Erythroblast (primary cell): ENCODE data around the gene CDC42EP4.
"Not testable (repeated sequence)": the region's sequence is repeated elsewhere in the genome, so short reads cannot be mapped to it uniquely, and the experiment has no call there.

ENCODE experiments used
- DNase-seq, 2 experiments: peaks; one replicate each; lab custom pipeline; 2025; lab: John Stamatoyannopoulos, UW
- GATA1 ChIP-seq: IDR thresholded peaks from 2 replicates; pipeline ENCODE4 v1.6.1; 2011; ENCODE audit warnings: low read depth, mild to moderate bottlenecking, control low read depth, low read length, moderate library complexity
- POLR2A ChIP-seq: IDR thresholded peaks from 2 replicates; pipeline ENCODE4 v1.6.1; 2011; ENCODE audit warnings: mild to moderate bottlenecking, low read length

CDC42EP4 gene

DNA sequence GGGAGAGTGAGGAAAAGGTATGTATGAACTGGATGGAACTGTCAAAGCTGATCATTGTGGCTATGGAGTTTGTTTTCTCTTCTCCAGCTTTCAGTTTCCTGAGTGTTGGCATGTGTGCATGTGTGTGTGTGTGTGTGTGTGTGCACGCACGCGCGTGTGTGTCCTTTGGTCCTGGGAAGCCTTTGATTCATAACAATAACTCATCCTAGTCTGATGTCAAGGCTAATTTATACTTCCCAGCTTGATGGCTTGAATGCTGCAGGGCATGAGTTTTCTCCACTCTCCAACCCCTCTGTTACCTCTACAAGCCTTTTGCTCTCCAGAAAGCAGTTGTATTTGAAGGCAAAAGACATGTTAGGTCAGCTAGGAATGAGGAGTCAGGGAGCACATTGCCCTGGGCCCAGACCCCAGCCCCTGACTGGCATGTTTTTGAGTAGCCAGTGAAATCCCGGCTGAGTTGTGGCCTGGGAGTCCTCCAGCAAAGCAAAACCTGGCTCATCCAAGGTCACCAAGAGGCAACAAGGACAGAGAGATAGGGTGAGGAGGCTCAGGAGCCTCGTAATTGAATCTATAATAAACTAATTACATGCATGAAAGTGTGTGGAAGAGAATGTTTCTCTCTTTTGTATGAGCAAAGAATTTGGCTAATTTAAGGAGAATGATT is 8.9 kb upstream of the CDC42EP4 start:
- no peak for TF ChIP-seq POLR2A
- no peak for TF ChIP-seq GATA1

DNA sequence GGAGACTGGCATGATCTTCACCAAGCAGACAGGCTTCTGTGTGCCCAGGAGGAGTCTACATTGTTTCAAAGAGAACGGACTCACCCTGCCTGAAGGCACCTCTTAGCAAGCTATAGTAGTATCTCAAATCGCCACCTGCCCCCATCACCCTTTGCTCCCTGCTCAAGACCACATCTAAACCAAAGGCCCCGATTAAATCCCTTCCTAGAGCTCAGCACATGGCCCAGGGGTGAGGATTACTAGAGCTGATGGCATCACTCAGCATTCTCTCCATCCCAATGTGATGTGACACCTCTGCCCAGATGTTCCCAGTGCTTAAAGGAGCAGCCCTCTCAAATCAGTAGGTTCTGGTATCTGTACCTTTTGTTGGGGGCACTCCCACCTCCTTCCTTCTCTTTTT is 8.0 kb upstream of the CDC42EP4 start:
- TF ChIP-seq GATA1 (no peak), POLR2A (no peak)
- DNase-seq: no peak

More for the DNA sequence above, 8.9 kb upstream of the CDC42EP4 start:
- DNase-seq: no peak

DNA sequence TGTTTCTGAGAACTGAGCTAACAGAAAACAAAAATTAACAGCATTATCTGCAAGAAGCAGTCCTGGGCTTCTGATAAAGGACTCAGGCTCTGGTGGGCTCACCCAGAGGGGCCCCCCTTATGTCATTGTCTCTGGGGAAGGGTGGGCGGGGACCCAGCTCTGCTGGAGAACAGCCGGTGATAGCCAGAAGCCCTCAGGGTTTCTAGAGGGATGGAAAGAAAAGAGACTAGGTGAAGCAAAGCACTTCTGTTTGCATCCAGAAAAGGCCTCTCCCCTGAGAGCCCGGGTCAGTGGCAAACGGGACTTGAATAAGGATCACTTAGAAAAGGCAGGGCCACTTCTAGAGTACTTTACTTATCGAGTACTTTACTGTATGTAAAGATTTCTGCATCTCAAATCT is 7.0 kb upstream of the CDC42EP4 start:
- peak; percentile 71 to 88 for DNase-seq
- TF ChIP-seq GATA1 (no peak), POLR2A (no peak)

DNA sequence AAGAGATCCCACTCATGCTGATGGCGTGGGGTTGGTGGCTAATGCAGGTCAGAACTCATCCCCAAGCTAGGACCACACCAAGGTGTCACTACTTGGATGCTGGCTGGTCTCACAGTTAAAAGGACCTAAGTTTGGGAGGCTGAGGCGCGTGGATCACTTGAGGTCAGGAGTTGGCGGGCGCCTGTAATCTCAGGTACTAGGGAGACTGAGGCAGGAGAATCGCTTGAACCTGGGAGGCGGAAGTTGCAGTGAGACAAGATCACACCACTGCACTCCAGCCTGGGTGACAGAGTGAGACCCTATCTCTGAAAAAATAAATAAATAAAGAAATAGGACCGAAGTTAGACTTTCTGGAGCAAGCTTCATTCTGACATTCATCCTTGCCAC is 6.6 kb upstream of the CDC42EP4 start:
- DNase-seq: peak; percentile 43 to 46
- TF ChIP-seq GATA1: no peak
- no peak for TF ChIP-seq POLR2A

DNA sequence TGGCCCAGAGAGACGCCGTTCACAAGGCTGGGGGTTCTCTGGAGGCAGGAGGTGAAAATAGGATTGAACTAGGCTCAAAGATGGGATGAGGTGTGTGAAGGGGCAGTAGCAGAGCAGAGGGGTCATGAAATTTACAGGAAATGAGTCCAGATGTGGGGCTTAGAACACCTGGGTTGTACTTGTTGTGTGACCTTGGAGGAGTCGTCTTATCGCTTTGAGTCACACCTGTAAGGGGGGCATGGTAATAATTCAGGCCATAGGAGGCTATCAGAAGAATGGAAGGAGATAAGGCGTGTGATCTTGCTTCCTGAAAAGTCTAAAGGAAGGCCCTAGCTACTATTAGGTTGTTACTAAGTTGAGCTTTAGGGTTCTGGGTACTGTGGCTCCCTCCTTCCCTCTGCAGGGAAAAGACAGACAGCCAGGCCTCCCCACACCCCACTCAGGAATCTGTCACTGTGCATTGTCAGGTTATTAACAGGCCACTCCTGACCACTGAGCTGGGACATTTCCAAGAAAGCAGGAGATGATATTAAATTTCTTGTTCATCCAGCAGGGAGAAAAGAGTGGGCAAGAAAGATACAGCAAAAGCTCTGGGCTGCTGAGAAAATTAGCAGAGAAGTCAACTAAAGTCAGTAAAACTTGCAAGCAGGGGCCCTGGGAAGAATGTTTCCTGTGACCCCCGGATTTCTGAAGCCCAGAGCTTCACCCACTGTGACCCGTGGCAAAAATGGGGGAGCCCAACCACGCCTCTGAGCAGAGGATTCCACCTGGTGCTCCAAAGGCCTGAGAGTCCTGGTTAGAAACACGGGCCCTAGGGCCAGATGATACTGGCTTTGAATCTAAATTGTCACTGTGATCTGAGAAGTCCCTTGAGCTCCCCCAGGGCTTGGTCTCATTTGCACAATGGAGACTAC is 6.0 kb upstream of the CDC42EP4 start:
- TF ChIP-seq POLR2A: no peak
- no peak for TF ChIP-seq GATA1
- DNase-seq: no peak

DNA sequence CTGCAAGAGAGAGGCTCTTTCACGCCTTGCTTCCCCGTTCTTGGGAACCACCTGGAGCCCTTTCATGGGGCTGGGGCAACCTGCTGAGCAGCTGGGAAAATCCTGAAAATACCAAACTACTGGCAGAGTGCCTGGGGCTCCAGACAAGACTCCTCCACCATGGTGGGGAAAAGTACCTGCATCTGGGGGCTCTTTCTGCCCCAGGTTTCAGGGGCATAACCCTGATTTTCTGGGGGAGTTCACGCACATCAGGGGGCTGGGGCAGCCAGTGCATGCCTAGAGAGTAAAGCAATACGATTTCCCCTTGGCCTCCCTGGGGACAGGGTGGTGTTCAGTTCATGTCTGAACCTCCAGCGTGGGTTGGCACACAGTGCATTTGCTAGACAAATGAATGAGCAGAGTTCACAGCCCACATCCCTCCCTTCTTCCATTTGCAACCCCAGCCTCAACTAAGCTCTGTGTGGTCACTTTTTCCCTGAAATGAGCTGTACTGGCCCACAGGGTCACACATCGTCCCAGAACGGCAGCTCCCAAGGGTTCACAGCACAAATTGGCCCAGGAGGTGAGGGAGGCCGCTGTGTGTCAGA is 5.2 kb upstream of the CDC42EP4 start:
- DNase-seq: no peak

DNA sequence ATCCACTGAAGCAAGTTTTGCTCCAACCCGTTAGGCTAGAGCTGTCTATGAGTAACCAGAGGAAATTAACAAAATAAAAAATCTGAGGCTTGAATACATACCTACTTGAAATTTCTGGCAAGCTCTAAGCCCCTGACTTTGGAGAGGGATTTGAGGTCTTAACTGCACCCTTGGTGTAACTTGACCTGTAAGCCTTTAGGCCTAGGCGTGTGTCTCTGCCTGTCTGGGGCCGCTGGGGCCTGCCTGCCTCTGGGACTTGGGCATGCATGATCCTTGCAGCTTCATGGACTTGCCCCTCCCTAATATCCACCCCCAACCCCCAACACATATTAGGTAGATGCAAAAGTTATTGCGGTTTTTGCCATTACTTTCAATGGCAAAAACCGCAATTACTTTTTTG is 3.7 kb upstream of the CDC42EP4 start:
- DNase-seq: no peak
- no peak for TF ChIP-seq POLR2A
- TF ChIP-seq GATA1: no peak

More for the DNA sequence above, 5.2 kb upstream of the CDC42EP4 start:
- TF ChIP-seq GATA1: no peak

DNA sequence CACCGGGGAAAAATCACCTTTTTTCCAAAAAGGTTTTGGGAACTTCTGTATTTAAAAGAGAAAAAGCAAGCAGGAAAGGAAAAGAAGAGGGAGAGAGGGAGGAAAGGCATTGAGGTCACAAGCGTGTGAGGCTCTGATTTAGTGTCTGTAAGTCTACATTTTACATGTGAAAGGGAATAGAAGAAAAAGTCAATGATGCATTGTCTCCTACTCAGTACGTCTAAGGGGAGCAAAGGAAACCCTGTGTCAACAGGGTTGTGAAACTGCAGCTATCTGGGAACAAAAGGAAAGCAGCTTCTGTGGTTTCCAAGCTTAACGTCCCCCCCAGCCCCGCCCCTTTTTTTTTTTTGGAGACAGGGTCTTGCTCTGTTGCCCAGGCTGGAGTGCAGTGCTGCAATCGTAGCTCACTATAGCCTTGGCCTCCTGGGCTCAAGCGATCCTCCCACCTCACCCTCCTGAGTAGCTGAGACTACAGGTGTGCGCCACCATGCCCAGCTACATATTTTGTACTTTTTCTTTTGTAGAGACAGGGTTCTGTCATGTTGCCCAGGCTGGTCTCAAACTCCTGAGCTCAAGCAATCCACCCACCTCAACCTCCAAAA is 1.8 kb upstream of the CDC42EP4 start:
- TF ChIP-seq GATA1 (no peak), POLR2A (no peak)
- no peak for DNase-seq

DNA sequence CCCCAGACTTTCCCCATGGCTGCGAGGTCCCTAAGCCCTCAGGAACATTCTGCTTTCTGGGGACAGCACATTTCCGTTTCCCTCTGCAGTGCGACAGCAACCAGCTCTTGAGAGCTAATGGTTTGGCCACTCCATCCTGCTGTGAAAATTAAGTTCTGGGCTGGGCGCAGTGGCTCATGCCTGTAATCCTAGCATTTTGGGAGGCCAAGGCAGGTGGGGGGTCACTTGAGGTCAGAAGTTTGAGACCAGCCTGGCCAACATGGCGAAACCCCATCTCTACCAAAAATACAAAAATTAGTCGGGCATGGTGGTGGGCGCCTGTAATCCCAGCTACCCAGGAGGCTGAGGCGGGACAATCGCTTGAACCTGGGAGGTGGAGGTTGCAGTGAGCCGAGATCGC is 1.1 kb upstream of the CDC42EP4 start:
- DNase-seq: not testable (repeated sequence)

DNA sequence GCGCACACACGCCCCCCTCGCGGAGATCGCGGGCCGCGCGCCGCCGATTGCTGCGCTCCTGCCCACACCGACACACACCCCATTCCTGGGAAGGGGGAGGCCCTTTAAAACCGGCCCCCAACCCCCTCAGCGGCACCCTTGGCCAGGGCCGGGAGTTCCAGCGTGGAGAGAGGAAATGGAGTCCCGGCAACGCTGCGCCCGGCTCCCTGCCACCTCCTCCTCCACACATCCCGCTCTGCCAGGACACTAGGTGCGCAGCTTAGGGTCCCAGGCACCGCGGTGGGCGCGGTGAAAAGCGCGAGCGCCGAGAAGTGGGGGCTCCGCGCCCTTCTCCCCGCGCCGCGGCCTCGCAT is 397 bp downstream of the CDC42EP4 start:
- no peak for DNase-seq
- no peak for TF ChIP-seq POLR2A
- TF ChIP-seq GATA1: no peak

DNA sequence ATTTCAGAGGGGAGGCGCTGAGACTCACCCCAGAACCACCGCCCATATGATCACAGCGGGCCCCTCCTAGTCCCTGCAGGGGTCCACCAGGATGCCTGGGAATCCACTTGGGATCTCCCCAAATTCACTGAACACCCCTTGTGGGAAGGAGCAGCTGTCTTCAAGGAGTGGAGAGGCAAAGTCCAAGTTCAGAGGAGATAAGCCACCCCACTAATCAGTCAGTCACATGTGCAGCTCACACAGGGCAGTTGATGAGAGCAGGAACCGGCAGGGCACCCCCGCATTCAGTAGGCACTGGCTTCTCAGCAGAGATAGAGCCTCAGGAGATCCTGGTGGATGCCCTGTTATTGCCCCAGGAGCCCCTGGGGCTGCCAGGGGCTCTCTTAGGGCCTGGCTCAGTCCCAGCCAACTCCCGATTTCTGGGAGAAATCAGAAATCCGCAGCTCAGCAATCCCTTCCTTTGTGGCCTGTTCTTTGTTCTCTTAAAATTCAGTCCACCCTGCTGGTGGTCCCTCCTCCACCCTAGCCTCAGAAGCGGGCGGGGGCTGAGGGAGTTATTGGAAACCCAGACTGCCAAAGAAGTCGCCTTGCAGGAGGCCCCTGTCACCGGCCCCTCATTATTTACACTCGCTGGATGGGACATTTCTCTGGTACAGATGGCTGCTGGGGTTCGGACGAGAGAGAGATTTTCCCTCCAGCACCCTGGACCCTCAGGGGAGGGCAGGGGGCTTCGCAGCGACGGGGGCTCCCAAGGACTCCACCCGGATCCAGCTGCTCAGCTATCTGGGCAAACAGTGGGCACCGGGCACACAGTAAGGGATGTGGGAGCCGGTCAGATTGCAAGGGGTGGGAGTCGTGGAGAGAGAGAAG is 1.8 kb downstream of the CDC42EP4 start:
- peak; percentile 38 for TF ChIP-seq GATA1
- TF ChIP-seq POLR2A: peak; percentile 76
- peak; percentile 87 to 92 for DNase-seq

DNA sequence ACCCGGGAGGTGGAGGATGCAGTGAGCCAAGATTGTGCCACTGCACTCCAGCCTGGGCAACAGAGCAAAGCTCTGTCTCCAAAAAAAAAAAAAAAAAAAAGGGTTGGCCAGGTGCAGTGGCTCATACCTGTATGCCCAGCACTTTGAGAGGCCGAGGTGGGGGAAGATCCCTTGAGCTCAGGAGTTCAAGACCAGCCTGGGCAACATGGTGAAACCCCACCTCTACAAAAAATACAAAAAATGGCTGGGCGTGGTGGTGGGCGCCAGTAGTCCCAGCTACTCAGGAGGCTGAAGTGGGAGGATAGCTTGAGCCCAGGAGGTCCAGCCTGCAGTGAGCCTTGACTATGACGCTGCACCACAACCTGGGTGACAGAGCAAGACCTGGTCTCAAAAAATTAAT is 2.8 kb downstream of the CDC42EP4 start:
- peak; percentile 24 to 39 for DNase-seq

DNA sequence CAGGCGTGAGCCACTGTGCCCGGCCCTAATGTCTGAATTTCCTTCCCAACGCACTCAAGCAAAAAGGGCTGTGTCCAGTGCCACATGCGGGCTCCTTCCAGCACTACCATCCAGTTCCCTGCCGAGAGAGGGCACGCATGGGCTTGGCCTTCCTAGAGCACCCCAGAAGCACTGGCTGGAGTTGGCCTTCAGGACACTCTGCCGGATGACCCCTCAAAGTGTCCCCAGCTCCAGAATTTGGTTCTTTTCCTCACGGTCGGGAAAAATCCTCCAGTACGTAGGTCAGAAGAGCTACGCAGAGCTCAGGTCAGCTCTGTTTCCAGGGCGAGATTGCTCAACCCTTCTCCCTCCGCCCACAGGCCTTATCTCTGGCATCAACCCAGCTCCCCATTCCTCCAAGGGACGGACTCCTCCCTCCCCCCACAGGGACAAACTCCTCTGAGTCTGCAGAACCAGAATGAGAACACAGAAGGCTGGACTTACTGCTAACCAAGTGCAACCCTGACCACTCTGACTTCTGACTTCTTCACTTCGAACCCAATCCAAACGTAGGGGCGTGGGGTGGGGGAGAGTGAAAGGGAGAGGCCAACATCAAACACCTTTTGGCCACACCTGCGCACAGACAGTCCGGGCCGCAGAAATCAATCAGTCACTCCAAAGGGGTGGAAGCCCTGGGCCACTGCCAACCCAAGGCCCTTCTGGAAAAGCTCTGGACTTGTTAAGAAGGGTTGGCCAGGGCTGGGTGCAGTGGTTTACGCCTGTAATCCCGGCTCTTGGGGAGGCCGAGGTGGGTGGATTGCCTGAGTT is 3.6 kb downstream of the CDC42EP4 start:
- TF ChIP-seq POLR2A (no peak), GATA1 (peak; percentile 32)
- peak; percentile 88 to 92 for DNase-seq
